NCI-H2196 (cell line): ENCODE results near the gene TMEM131.
A peak's percentile ranks its signal among the peaks of the same experiment; 100 is the strongest.

Source experiments
- DNase-seq: peaks from one replicate; lab custom pipeline; 2025; ENCODE audit not compliant: unreplicated experiment; lab: John Stamatoyannopoulos, UW

Gene TMEM131

GRCh38 chr2:97819754-97820153 is 176.0 kb downstream of the TMEM131 start:
- no peak for DNase-seq

GRCh38 chr2:97816411-97816810 is 179.3 kb downstream of the TMEM131 start:
- DNase-seq, result no peak

- DNase-seq, result no peak
These were observed 182.8 kb downstream of the TMEM131 start for GRCh38 chr2:97812931-97813330.

- no peak for DNase-seq
These were observed 186.9 kb downstream of the TMEM131 start for GRCh38 chr2:97808816-97809215.

GRCh38 chr2:97806738-97807618 is 188.8 kb downstream of the TMEM131 start:
- peak; percentile 63 for DNase-seq

GRCh38 chr2:97805776-97806175 is 190.0 kb downstream of the TMEM131 start:
- DNase-seq, result no peak

- no peak for DNase-seq
These were observed 194.7 kb downstream of the TMEM131 start for GRCh38 chr2:97801028-97801427.

GRCh38 chr2:97798416-97798815 is 197.3 kb downstream of the TMEM131 start:
- DNase-seq, result no peak

- DNase-seq, result no peak
These were observed 198.4 kb downstream of the TMEM131 start for GRCh38 chr2:97797355-97797754.

- DNase-seq, result no peak
These were observed 199.2 kb downstream of the TMEM131 start for GRCh38 chr2:97796465-97797126.

GRCh38 chr2:97792416-97792815 is 203.3 kb downstream of the TMEM131 start:
- no peak for DNase-seq

- no peak for DNase-seq
These were observed 206.6 kb downstream of the TMEM131 start for GRCh38 chr2:97788986-97789644.

- DNase-seq, result no peak
These were observed 209.9 kb downstream of the TMEM131 start for GRCh38 chr2:97785818-97786217.

- DNase-seq, result no peak
These were observed 210.8 kb downstream of the TMEM131 start for GRCh38 chr2:97784953-97785352.

GRCh38 chr2:97781981-97782380 is 213.8 kb downstream of the TMEM131 start:
- no peak for DNase-seq

- DNase-seq, result no peak
These were observed 216.6 kb downstream of the TMEM131 start for GRCh38 chr2:97779141-97779540.

- no peak for DNase-seq
These were observed 220.7 kb downstream of the TMEM131 start for GRCh38 chr2:97775074-97775473.

- no peak for DNase-seq
These were observed 221.3 kb downstream of the TMEM131 start for GRCh38 chr2:97774425-97774824.

GRCh38 chr2:97770445-97770844 is 225.3 kb downstream of the TMEM131 start:
- no peak for DNase-seq

- DNase-seq, result no peak
These were observed 226.0 kb downstream of the TMEM131 start for GRCh38 chr2:97769711-97770110.

GRCh38 chr2:97769308-97769707 is 226.4 kb downstream of the TMEM131 start:
- DNase-seq, result no peak

- DNase-seq, result no peak
These were observed 229.2 kb downstream of the TMEM131 start for GRCh38 chr2:97766567-97766966.
